Astrocyte of the hippocampus (primary cell): ENCODE measurements around the gene HMX1.

Experiments used
- DNase-seq: peaks from one replicate; pipeline ENCODE4 v3.0.0; 2011; ENCODE audit warnings: low read depth, low spot score

Gene HMX1

GRCh38 chr4:8820178-8821102 is 51.2 kb downstream of the HMX1 start:
- no peak for DNase-seq

- no peak for DNase-seq
Measured at GRCh38 chr4:8819473-8820177, 52.0 kb downstream of the HMX1 start.

GRCh38 chr4:8819019-8819418 is 52.6 kb downstream of the HMX1 start:
- DNase-seq, result no peak

DNA sequence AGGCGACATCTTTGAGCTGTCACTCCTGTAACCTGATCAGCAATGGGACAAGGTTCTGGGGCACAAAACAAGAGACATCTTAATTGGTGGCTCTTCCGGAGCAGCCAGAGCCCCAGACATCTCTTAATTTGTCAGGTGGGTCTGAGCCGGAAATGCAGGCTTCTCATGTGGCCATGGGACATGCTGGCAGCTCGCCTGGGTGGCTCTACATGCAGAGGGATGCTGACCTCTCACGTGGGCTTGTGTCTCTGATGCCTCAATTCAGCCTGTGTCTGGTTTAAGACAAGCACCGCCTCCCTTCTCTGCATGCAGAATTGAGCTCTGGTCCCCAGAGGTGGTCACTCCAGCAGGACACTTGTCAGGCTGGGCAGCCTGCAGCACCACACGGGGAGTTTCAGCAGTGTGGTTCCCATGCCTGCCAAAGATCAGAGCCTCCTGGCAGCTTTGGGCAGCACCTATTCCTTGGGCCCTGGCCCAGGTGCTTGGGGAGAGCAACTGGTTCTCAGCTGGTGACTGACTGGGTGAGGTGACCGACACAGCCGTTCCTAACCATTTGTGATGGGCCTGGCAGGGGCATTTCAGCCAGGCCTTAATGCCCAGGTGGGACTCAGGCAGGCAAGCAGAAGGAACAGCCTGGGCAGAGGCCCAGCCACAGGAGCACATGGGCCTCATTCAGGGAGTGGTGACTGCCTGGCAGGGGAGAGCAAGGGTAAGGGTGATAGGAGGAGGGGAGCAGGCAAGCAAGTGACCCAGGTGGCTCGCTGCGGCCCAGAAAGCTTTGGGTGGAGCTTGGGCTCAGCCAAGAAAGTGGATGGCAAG is 53.4 kb downstream of the HMX1 start:
- DNase-seq, result no peak

- no peak for DNase-seq
Measured at GRCh38 chr4:8817813-8818062, 53.9 kb downstream of the HMX1 start.

GRCh38 chr4:8817096-8817812 is 54.4 kb downstream of the HMX1 start:
- DNase-seq, result no peak
